Kidney epithelial cell (primary cell): Measurements from ENCODE around the gene RPP14. TPM values are rescaled to one million over a fixed set of nuclear protein-coding genes. Genes with fewer than 3 reads are reported as not detected.
A peak's percentile ranks its signal among the peaks of the same experiment; 100 is the strongest.
"Not testable (repeated sequence)": the region's sequence is repeated elsewhere in the genome, so short reads cannot be mapped to it uniquely, and the experiment has no call there.

Experiments used
- DNase-seq: peaks from one replicate; pipeline ENCODE4 v3.0.0-alpha.2; 2010; ENCODE audit warnings: low read depth
- H3K27me3 ChIP-seq: 2 replicates; pipeline ENCODE4 v1.6.0; 2011; ENCODE audit warnings: low read length; ENCODE audit not compliant: control insufficient read depth, insufficient read depth
- H3K36me3 ChIP-seq: 2 replicates; pipeline ENCODE4 v1.5.1; 2011; ENCODE audit warnings: low read length; ENCODE audit not compliant: control insufficient read depth, insufficient read depth
- H3K4me3 ChIP-seq: 2 replicates; pipeline ENCODE4 v1.5.1; 2011; ENCODE audit warnings: low read depth, mild to moderate bottlenecking, control low read depth, low read length
- CTCF ChIP-seq: IDR thresholded peaks from 2 replicates; pipeline ENCODE4 v1.5.1; 2011; ENCODE audit warnings: mild to moderate bottlenecking, moderate library complexity, low read length, control low read depth, inconsistent platforms; ENCODE audit not compliant: insufficient read depth, poor library complexity, severe bottlenecking
- total RNA-seq: library from RNA; depleted of rRNA; stranded (reverse); fragments of >200 nt; gene quantifications from 2 replicates; pipeline ENCODE4 v1.2.3, GENCODE V29; 2015

Gene RPP14
- total RNA-seq, 1 donor from 2014 or later, result 15.1 TPM

GRCh38 chr3:58261954-58262666 lies 43.9 kb upstream of the RPP14 start:
- H3K27me3 ChIP-seq, result no peaks in the 10 kb centered on the region
- no peaks in the 10 kb centered on the region for H3K36me3 ChIP-seq
- no peak for DNase-seq
- TF ChIP-seq CTCF, result no peak
- H3K4me3 ChIP-seq, result no peak overlapping the region

- no peaks in the 10 kb centered on the region for H3K27me3 ChIP-seq
- H3K36me3 ChIP-seq, result peaks cover 2% of the 10 kb centered on the region
- no peak for TF ChIP-seq CTCF
- no peak overlapping the region for H3K4me3 ChIP-seq
- DNase-seq, result no peak
Measured at GRCh38 chr3:58266577-58266976, 39.5 kb upstream of the RPP14 start.

GRCh38 chr3:58267543-58267942 lies 38.5 kb upstream of the RPP14 start:
- H3K27me3 ChIP-seq, H3K36me3 ChIP-seq, H3K4me3 ChIP-seq, DNase-seq: not testable (repeated sequence)

GRCh38 chr3:58269356-58269755 lies 36.7 kb upstream of the RPP14 start:
- DNase-seq, result no peak

GRCh38 chr3:58270485-58270884 lies 35.6 kb upstream of the RPP14 start:
- Histone ChIP-seq H3K36me3 (peaks cover 2% of the 10 kb centered on the region), H3K4me3 (no peak overlapping the region), H3K27me3 (no peaks in the 10 kb centered on the region)
- no peak for TF ChIP-seq CTCF
- DNase-seq, result no peak

More at GRCh38 chr3:58269356-58269755, 36.7 kb upstream of the RPP14 start:
- Histone ChIP-seq H3K4me3 (no peak overlapping the region), H3K36me3 (peaks cover 2% of the 10 kb centered on the region), H3K27me3 (no peaks in the 10 kb centered on the region)
- no peak for TF ChIP-seq CTCF

GRCh38 chr3:58271901-58272501 lies 34.0 kb upstream of the RPP14 start:
- Histone ChIP-seq H3K36me3 (peaks cover 2% of the 10 kb centered on the region), H3K4me3 (no peak overlapping the region), H3K27me3 (no peaks in the 10 kb centered on the region)
- peak; percentile 64 for DNase-seq
- no peak for TF ChIP-seq CTCF
